HG03108 (cell line): ENCODE results near the gene PHC2.
"Not testable (repeated sequence)": the region's sequence is repeated elsewhere in the genome, so short reads cannot be mapped to it uniquely, and the experiment has no call there.

ENCODE experiments used
- ATAC-seq: cut with Tn5 transposase; IDR thresholded peaks from one replicate; pipeline ENCODE4 v1.9.1; 2021; ENCODE audit warnings: moderate library complexity; ENCODE audit not compliant: unreplicated experiment

PHC2 gene

DNA sequence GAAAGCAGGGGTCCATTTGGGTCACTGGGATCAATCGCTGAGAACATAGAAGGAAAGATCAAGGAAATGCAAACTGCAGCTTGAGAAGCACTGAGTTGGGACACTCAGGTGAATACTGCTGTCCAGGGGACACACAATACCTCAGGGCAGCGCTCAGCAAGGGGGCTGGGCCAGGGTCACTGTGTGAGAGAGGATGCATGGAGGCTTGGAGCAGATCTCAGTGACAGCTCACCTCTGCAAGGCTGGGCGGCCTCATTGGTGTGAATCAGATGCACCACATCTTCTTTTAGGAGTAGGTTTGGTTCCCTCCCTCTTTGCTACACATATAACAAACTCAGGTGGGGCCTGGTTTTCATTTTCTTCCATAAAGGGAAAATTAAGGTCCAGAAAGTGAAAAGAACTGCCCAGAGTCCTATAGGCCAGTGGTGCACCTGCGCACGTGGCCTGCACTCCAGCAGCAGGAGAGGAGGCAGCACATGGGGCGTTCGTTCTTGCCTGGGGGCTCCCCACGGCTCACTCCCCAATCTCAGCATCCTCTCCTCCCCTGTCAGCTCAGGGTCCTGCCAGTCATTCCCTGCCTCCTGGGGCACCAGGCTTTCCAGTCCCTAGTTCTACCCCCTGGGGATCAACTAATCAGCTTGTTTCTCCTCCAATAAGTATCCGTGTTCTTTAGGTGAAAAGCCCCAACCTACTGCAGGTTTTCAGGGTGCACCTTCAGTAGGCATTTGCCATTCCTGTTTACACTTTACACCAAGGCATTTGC is 111.5 kb downstream of the PHC2 start:
- no peak for ATAC-seq

DNA sequence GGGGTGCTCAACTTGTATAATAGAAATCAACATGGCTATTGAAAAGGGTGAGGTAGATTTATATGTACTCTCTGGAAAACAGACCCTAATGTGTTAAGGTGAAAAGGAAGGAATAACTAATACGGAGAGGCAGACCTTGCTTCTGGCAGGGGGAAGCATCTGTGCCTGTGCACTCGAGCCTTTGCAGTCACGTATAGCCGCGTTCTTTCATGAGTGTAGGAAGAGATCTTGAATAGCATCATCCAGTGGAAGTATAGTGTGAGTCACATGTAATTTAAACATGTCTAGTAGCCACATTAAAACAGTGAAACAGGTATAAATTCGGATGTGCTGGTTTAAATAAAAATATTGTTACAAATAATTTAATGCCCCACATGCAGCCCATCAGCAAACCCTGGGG is 112.9 kb downstream of the PHC2 start:
- ATAC-seq = no peak

DNA sequence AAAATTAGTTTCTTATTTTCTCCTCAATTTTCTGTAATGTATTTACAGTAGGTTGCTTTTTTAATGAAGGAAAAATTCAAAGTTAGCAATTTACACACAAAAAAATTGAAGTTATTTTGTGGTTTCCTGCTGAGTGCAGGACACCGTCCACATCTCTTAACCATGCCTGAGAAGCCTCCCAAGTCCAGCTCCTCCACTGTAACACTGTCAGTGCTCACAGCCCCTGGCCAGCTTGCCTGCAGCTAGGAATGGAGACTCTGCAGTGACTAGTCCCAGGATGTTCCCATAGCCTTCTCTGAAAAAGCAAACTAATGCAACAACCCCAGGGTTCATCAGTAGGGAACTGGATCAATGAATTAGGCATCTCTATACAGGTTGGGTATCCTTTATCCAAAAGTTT is 113.5 kb downstream of the PHC2 start:
- no peak for ATAC-seq

DNA sequence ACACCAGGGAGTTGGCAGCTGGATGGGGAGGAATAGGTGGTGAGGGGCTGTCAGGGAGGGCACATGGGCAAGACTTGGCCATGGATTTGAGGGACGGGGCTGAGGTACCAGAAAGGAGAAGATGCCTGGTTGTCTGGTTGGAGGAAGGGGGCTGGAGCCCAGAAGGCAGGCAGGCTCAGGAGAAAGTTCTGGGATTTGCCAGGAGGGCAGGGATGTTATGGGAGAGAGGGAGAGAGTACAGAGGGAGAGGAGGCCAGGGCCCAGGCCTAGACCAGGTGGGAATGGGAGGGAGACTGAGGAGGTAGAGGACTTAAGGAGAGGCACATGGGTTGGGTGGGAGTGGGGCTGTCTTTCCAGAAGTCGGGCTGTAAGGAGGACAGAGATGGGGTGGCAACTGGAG is 114.3 kb downstream of the PHC2 start:
- ATAC-seq = no peak

DNA sequence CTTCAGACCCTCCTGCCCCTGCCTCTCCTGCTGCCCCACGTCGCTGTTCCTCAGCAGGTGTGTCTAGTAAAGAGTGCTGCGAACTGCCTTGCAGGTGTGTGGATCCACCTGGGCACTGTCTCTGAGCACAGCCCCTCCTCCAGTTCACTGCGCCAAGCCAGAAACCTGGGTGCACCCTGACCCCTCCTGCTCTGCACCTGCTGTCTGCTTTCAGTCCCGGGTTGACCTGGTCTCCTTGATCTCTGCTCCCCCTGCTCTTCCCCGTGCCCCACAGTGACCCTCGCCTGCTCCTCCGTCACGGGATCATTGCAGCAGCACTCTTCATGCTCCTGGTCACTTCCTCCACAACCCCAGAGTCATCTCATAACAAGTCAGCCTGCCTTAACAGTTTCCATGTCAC is 116.5 kb downstream of the PHC2 start:
- no peak for ATAC-seq

DNA sequence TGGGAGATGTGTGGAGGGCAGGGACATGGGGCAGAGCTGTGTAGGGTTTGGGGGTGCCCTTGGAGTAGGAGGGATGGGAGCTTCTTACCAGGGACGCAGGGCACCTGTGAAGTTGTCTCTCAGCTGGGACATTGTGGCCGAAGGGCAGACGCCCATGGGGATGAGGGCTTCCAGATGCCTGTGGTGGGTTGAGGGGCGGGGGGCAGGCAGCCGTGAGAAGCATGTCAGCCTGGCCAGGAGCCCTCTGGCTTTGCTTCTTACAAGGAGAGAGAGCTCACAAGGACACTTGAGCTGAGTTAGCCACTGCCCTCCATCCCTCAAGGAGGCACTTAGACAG is 118.5 kb downstream of the PHC2 start:
- ATAC-seq = no peak

DNA sequence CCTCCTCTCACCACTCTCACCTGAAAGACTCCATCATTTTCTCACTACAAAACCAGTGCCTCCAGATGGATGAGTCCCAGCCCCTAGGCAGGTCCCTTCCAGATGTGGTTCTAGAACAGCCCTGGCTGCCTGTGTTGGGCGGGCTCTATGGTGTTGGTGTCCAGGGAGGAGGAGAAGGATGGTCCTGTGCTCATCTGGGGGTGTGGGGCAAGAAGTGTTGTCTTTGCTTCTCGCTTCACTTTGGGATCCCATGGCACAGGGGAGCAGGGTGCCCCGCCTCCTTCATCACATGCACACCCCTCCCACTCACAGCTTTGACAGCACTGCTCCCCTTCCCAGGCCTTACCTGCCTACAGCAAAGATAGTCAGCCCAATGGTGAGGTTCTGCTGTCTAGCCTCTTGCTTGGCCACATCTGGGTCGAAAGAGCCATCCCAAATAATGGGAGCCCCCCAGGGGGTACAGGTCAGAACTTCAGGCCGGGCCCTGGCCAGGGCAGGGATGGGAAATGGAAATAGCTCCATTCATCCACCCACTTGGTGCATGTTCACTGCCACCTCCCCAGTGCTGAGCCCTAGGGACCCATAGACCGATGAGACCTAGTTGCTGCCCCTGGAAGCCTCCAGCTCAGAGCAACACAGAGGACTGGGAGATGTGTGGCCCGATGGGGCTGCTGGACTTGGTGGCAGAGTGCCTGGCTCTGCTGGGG is 119.0 kb downstream of the PHC2 start:
- no peak for ATAC-seq

DNA sequence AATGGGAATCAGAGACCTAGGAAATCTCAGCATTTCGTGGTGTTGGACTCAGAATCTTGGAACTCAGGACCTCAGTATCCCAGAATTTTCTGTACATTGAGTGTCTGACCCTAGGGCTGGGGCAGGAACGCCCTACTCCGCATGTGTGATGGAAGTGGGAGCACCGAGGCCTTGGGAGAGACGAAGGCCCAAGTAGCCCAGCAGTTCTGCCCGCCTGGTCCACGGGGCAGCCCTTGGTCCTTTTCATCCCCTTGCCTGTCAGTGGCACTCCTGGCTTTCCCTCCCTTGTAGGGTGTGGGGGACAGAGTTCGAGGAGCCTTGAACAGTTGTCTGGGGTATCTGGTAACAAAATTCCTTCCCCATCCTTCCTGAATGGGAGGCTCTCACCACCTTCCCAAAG is 120.2 kb downstream of the PHC2 start:
- no peak for ATAC-seq

DNA sequence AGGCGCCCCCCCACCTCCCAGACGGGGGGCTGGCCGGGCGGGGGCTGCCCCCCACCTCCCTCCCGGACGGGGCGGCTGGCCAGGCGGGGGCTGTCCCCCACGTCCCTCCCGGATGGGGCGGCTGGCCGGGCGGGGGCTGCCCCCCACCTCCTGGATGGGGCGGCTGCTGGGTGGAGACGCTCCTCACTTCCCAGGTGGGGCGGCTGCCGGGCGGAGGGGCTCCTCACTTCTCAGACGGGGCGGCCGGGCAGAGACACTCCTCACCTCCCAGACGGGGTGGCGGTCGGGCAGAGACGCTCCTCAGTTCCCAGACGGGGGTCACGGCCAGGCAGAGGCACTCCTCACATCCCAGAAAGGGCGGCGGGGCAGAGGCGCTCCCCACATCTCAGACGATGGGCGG is 121.5 kb downstream of the PHC2 start:
- not testable (repeated sequence) for ATAC-seq

DNA sequence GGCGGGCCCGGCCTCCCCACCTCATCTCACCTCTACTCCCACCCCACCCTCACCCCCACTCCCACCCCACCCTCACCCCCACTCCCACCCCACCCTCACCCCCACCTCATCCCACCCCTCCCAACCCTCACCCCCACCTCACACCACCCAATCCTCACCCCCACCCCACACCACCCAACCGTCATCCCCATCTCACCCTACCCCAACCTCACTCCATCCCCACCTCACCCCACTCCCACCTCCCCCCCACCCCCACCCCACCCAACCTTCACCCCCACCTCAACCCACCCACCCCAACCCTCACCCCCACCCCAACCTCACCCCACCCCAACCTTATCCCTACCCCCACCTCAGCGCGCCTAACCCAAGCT is 123.4 kb downstream of the PHC2 start:
- no peak for ATAC-seq

DNA sequence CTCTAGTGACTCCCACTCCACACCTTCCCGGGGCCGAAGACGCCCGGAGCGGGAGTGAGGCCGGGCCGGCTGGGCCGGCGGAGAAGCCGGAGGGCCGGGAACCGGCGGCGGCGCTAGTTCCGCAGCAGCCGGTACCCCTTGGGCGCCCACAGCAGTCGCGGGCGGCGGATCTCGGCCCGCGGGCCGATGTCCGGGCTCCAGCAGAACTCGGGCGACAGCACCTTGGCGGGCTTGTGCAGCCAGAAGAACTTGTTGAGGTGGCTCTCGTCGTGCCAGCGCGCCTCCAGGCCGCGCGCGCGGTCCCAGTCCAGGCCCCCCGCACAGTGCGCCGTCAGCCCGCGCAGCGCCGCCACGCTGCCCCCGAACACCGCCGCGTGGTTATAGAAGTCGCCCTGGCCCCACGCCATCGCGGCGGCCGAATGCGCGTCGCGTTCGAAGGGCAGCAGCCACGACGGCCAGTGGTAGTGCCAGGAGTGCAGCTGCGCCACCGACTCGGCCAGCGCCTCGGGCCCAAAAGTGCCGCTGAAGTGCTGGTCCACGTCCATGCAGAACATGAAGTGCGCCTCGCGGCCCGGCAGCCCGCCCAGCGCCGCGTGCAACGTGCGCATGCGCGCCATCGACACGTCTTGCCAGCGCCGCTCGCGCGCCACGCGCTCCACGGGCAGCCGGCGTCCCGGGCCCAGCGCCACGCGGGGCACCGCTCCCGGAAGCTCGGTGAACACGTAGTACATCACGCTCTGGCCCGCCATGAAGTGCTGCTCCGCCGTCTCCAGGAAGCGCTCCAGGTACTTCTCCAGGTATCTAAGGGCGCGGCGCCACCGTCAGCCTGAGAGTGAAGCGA is 124.0 kb downstream of the PHC2 start:
- ATAC-seq = no peak

DNA sequence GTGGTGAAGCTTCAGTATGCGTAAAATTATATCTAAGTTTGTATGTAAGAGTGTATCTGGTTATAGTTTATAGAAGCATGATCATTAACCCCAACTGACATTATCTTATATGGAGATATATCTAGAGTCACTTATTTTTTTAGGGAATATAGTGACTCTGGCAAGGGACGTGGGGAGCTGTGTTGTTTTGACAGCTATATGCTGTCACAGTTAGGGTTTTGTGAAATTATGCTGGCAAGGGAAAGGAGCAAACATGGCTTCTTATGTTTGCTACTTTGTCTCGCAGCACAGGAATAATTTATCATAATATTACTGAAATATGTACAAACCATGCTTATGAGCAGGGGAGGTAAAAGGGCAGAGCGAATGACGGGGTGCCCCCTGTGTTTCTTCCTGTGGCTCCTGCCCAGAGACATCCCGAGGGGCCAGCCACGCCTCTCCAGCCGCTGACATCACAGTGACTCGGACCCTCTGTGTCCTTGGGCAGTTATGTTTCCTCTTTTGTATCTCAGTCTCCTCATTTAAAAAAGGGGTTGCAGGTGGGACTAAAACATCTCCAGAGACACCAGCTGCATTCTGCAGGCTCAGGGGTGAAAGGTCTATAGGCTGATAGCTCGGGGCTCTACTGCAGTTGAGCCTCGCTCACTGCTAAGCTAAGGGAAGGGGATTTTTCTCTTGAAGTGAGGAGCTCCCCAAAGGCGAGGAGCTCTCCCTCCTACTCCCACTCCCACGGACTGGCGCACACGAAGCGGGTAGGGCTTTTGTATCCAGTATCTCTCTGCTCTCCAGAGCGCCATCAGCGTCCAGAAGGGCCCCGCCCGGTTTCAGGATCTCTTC is 124.9 kb downstream of the PHC2 start:
- ATAC-seq = no peak

DNA sequence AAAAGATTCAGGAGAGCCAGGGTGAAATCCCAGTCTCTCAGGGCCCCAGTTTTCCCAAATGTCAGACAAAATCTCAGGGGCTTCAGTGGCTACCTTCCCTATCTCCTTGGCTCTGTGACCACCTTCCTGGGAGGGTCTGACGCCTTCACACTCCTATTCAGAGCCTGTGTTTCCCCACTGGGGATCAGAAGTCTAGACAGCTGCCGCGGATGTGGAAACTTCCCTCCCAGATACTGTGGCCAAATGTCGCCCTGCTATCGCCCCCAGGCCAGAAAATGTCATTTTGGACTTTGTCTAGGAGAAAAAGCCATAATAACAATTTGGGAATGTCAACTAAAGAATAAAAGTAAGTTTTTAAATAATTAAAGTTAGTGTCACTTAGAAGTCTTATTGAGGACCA is 125.9 kb downstream of the PHC2 start:
- ATAC-seq = no peak

DNA sequence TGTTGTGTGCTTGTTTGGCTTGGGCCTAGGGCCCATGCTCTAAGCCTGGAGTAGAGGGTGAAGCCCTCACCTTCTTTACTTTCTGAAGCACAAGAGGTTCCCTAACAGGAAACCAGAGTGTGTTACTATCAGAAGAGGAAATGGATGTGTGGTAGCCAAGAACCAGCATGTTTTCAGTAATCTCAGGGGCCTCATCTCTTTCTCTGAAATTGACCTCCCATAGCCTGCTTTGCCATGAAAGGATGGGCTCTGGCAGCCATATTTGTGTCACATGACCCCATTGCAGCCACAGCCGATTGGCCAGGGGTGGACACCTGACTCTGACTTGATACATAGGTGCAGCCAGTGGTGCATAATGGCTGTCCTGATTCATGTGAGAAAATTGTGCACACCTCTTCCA is 128.6 kb downstream of the PHC2 start:
- ATAC-seq = no peak

DNA sequence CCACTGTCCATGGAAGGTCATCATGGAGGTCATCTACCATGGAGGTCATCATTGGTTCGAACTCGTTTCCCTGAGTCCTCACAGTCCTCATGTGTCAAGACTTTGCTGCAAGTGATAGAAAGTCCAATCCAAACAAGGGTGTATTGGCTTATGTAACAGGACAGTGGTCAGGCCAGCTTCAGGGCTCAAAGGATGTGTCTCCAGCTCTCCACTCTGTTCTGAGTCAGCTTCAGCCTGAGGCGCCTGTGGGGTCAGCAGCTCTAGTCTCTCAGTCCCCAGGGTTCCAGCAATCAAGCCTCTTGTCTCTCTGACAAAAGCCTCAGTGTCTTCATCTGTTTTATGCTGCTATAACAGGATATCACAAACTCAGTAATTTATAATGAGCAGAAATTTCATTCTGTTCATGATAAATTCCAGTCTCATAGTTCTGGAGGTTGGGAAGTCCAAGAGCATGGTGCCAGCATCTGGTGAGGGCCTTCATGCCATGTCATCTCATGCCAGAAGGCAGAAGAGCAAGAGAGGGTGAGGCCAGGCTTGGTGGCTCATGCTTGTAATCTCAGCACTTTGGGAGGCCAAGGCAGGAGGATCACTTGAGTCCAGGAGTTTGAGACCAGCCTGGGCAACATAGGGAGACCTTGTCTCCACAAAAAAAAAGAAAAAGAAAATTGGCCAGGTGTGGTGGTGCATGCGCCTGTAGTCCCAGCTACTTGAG is 129.5 kb downstream of the PHC2 start:
- no peak for ATAC-seq

DNA sequence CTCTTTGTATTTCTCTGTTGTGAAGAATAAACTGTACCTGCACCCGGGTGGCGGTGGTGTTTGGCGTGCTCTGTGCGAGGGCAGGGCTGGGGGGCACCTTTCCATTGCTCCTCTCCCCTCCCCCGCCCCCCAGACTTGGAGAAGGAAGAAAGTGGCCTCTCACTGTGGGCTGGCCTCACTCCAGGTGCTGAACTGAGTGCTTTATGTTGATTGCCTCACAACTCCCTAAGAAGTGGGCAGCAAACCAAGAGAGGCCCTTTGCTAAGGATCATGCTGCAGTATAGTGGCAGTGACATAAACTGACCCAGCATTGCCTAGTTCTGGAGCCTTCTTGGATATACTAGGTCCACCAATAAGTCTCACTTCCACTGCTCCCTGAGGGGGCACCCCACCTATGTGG is 130.2 kb downstream of the PHC2 start:
- no peak for ATAC-seq

DNA sequence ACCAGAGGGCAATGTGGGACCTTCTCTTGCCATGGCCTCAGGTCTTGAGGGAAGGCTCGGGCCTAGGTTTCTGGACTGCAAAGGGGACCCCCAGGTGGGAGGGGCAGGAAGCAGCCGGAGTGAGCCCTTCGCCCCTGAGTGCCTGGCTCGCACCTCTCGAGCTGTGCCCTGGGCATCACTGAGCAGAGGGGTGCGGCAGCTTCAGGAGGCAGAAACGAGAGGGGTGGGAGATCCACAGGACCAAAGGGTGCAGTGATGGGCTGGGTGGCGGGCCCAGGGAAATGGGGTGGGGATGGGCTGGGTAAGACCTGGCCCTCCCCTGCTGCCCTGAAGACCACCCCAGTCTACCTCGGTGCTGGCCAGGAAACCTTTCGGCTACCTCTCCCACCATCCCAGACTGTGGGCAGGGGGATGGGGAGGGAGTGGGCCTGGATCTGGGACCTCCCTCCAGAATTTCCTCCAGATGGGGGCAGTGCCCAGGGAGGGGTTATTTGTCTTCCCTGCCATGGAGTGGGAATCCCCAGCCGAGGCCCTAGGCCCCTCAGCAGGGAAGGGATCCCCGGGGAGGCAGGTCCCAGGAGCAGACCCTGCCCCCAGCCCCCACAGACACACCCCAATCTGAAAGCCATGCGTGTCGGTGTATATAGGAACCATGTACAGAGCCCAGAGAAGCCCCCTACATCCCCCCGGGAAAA is 131.3 kb downstream of the PHC2 start:
- no peak for ATAC-seq

DNA sequence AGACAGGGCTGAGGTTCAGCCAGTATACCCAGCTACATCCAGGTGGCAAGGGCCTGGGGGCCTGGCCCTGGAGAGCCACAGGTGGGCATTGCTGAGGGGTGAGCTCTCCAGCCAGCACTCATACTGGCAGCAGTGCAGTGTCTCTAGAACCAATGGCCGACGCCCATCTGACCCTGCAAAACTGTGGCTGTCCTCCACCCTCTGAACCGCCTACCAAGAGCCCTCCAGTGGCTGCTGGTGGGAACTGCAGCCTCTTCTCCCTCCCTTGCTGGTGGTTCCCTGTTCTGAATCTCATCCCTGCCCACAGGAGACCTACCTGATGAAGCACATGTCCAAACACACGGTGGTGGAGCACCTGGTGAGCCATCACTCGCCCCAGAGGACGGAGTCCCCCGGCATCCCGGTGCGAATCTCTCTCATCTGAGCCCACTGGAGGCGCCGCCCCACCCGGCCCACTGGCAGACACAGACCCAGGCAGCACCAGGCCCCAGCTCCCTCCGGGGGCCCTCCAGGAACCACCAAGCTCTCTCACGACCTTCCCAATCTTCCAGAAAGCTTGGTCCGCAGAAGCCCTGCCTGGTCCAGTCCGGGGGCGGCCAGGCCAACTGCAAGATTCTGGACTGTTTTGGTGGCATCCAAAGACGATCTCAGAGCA is 132.1 kb downstream of the PHC2 start:
- ATAC-seq = no peak

DNA sequence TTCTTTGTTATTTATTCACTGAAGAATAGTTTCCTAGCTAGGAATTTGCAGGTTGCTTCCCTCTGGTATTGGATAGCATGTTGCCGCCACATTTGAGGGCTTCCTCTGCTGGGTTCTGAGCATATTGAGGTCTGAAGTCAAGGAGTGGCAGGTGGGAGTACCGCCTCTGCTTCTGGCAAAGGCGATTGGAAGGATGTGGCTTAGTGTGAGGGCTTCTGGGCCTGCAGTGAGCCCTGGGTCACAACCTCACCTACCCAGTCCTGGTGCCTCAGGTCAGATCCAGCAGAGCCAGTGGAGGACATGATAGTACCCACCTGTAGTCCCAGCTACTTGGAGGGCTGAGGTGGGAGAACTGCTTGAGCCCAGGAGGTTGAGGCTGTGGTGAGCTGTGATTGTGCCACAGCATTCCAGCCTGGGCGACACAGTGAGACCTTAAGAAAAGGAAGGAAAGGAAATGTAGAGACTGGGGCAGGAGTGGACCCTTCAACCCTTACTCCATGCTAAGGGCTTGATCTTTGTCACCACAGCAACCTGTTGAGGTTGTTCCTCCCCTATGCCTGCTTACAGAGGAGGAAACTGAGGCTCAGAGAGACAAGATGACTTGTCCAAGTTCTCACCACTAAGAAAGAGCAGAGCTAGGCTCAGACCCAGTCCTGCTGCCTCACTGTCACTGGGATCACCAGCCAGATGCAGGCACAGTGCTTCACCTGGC is 132.8 kb downstream of the PHC2 start:
- ATAC-seq = no peak
